Non-pigmented ciliary epithelial cell (primary cell): ENCODE results near the gene CHCHD6.
A peak's percentile ranks its signal among the peaks of the same experiment; 100 is the strongest.

Experiments used
- DNase-seq: peaks from one replicate; pipeline ENCODE4 v3.0.0-alpha.2; 2010; ENCODE audit warnings: low read depth

Gene CHCHD6

GRCh38 chr3:126703512-126704493, at the start of gene CHCHD6:
Gene CHCHD6, plus strand, starts transcription at chr3:126704240. Its CDS starts 73 bp downstream, at chr3:126704313.
- DNase-seq: peak; percentile 79

- DNase-seq: no peak
Measured at GRCh38 chr3:126654571-126655383, 49.3 kb upstream of the CHCHD6 start, which contains the start of gene TXNRD3. Gene TXNRD3, minus strand, starts transcription at chr3:126655124.

GRCh38 chr3:126655887-126656286, 48.2 kb upstream of the CHCHD6 start:
- no peak for DNase-seq

GRCh38 chr3:126656371-126657134, 47.5 kb upstream of the CHCHD6 start:
- DNase-seq: no peak

- DNase-seq: no peak
Measured at GRCh38 chr3:126657901-126658300, 46.1 kb upstream of the CHCHD6 start.

GRCh38 chr3:126658584-126658983, 45.5 kb upstream of the CHCHD6 start:
- DNase-seq: no peak

- DNase-seq: no peak
Measured at GRCh38 chr3:126659915-126660886, 43.8 kb upstream of the CHCHD6 start.

- no peak for DNase-seq
Measured at GRCh38 chr3:126661532-126662364, 42.3 kb upstream of the CHCHD6 start.

- no peak for DNase-seq
Measured at GRCh38 chr3:126663257-126663656, 40.8 kb upstream of the CHCHD6 start.

- no peak for DNase-seq
Measured at GRCh38 chr3:126663750-126664149, 40.3 kb upstream of the CHCHD6 start.

GRCh38 chr3:126664591-126665214, 39.3 kb upstream of the CHCHD6 start:
- no peak for DNase-seq

GRCh38 chr3:126665221-126665936, 38.7 kb upstream of the CHCHD6 start:
- DNase-seq: no peak

GRCh38 chr3:126665959-126666657, 37.9 kb upstream of the CHCHD6 start:
- DNase-seq: no peak

GRCh38 chr3:126666658-126667528, 37.1 kb upstream of the CHCHD6 start:
- DNase-seq: no peak

GRCh38 chr3:126667631-126668449, 36.2 kb upstream of the CHCHD6 start:
- no peak for DNase-seq
